Muscle of arm (tissue), 14 donors: Measurements from ENCODE around the gene MYOD1. TPM values are rescaled to one million over a fixed set of nuclear protein-coding genes. Genes with fewer than 3 reads are reported as not detected.

ENCODE experiments used
- DNase-seq: peaks from one replicate; pipeline ENCODE4 v3.0.0-alpha.2; 2013
- long read RNA-seq, 11 donors: transcript quantifications; one replicate each; lab custom pipeline, GENCODE V29; 2026
- polyA plus RNA-seq, 12 donors: library from polyadenylated mRNA; unstranded; fragments of 120-200 nt; gene quantifications; one replicate each; pipeline ENCODE4 v1.2.1, GENCODE V29; 2013; ENCODE audit not compliant: insufficient read length in 12 of 12

Gene MYOD1
- 100 to 1,000 TPM in 2 of 12 donors, 10 to 100 TPM in 10; 20.0 to 249 (median 46.7) TPM for polyA plus RNA-seq
- long read RNA-seq, donor 1 = 0 reads
- long read RNA-seq, donor 2, transcript MYOD1-201 (3 exons, 1,801 nt) = major isoform, 41 of 41 reads
- long read RNA-seq, donor 2, partial matches to known transcripts = 0 of 41 reads
- long read RNA-seq, donor 2, other reads (novel, unspliced or antisense) = 0 of 41 reads
- long read RNA-seq, donor 3, transcript MYOD1-201 (3 exons, 1,801 nt) = major isoform, 21 of 21 reads
- long read RNA-seq, donor 3, partial matches to known transcripts = 0 of 21 reads
- long read RNA-seq, donor 3, other reads (novel, unspliced or antisense) = 0 of 21 reads
- long read RNA-seq, donor 4, transcript MYOD1-201 (3 exons, 1,801 nt) = major isoform, 12 of 12 reads
- long read RNA-seq, donor 4, partial matches to known transcripts = 0 of 12 reads
- long read RNA-seq, donor 4, other reads (novel, unspliced or antisense) = 0 of 12 reads
- long read RNA-seq, donor 5 = 0 reads
- long read RNA-seq, donor 6, partial matches to known transcripts = 7 of 9 reads
- long read RNA-seq, donor 6, other reads (novel, unspliced or antisense) = 0 of 9 reads
- long read RNA-seq, donor 7, transcript MYOD1-201 (3 exons, 1,801 nt) = major isoform, 14 of 14 reads
- long read RNA-seq, donor 7, partial matches to known transcripts = 0 of 14 reads
- long read RNA-seq, donor 7, other reads (novel, unspliced or antisense) = 0 of 14 reads
- long read RNA-seq, donor 8, transcript MYOD1-201 (3 exons, 1,801 nt) = major isoform, 43 of 43 reads
- long read RNA-seq, donor 8, partial matches to known transcripts = 0 of 43 reads
- long read RNA-seq, donor 8, other reads (novel, unspliced or antisense) = 0 of 43 reads
- long read RNA-seq, donor 9, transcript MYOD1-201 (3 exons, 1,801 nt) = major isoform, 13 of 18 reads
- long read RNA-seq, donor 9, partial matches to known transcripts = 5 of 18 reads
- long read RNA-seq, donor 9, other reads (novel, unspliced or antisense) = 0 of 18 reads
- long read RNA-seq, donor 10, transcript MYOD1-201 (3 exons, 1,801 nt) = major isoform, 42 of 42 reads
- long read RNA-seq, donor 10, partial matches to known transcripts = 0 of 42 reads
- long read RNA-seq, donor 10, other reads (novel, unspliced or antisense) = 0 of 42 reads
- long read RNA-seq, donor 11, transcript MYOD1-201 (3 exons, 1,801 nt) = major isoform, 25 of 42 reads
- long read RNA-seq, donor 11, partial matches to known transcripts = 17 of 42 reads
- long read RNA-seq, donor 11, other reads (novel, unspliced or antisense) = 0 of 42 reads

DNA sequence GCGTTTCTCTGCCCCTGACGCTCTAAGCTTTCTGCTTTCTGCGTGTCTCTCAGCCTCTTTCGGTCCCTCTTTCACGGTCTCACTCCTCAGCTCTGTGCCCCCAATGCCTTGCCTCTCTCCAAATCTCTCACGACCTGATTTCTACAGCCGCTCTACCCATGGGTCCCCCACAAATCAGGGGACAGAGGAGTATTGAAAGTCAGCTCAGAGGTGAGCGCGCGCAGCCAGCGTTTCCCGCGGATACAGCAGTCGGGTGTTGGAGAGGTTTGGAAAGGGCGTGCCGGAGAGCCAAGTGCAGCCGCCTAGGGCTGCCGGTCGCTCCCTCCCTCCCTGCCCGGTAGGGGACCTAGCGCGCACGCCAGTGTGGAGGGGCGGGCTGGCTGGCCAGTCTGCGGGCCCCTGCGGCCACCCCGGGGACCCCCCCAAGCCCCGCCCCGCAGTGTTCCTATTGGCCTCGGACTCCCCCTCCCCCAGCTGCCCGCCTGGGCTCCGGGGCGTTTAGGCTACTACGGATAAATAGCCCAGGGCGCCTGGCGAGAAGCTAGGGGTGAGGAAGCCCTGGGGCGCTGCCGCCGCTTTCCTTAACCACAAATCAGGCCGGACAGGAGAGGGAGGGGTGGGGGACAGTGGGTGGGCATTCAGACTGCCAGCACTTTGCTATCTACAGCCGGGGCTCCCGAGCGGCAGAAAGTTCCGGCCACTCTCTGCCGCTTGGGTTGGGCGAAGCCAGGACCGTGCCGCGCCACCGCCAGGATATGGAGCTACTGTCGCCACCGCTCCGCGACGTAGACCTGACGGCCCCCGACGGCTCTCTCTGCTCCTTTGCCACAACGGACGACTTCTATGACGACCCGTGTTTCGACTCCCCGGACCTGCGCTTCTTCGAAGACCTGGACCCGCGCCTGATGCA is at the start of gene MYOD1:
Gene MYOD1 (plus strand): TSS at position 544 of the 910 bp plus-strand sequence. CDS start 212 bp downstream, at position 756.
- DNase-seq = no peak

DNA sequence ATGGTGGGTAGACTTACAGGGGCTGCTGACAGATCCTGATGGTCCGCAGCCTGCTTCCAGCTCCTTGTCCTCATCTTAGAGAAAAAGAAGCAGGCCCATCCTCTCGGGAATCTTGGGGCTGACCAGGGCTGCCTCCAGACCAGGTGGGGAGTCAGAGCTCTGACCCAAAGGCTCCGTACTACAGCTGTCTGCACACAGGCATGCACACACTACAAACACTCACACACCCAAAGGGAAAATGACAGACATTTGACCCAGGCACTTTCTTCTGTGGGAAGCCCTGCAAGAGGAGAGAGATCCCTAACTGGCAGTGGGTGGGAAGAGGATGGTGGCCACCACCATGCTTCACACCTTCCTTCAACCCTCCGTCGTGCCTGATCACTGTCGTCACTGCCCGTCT is 46.9 kb upstream of the MYOD1 start:
- no peak for DNase-seq

DNA sequence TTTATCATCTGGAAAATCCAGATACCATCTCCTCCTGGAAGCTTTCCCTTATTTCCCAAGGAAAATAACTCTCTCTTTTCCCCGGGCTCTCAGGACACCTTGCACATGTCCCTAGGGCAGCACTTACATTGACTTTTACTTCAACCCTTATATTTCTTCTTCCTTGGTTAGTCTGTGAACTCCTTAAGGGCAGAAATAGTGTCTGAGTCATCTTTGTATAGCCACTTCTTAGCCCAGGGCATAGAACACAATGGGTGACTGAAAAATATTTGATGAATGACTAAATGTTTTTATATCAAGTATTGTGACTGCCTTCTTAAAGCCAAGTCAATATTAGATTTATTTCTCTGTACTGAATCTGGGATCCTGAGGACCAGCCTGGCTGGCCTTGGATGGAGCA is 45.4 kb upstream of the MYOD1 start:
- no peak for DNase-seq

GRCh38 chr11:17682848-17683247 is 36.5 kb upstream of the MYOD1 start:
- DNase-seq = no peak

GRCh38 chr11:17683377-17684161 is 35.8 kb upstream of the MYOD1 start:
- no peak for DNase-seq

- no peak for DNase-seq
These were observed 34.8 kb upstream of the MYOD1 start for GRCh38 chr11:17684550-17684949.

DNA sequence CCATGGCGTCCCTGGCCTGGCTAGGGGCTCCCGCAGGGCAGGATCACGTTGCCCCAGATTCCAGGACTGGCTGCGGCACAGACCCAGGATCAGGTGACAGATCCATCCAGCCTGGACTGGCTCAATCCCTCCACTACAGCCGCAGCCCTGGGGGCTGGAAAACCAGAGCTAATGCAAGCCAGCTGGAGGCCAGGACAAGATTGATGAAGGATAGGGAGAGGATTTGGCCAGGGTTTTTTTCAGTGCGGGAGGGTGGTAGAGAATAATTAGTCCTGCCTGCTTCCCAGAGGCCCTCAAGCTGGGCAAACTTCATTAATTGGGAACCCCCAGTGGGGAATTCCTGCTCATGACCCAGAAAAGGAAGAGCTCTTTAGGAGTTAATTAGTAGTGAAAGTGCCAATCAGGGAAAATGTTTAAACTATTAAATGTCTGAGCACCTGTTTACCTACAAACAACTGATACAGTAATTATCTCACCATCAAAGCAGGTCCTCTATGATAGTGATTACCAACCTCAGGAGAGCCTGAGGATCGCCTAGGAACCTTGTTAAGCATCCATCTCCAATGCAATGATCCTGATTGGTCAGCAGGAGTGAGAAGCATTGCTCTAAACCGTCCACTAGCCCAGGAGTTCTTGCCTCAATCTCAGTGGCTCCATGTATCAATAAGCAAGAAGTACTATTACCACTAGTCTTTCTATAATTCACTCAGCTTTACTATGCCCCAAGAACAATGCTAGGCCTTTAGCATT is 33.0 kb upstream of the MYOD1 start:
- no peak for DNase-seq

GRCh38 chr11:17687946-17688670 is 31.3 kb upstream of the MYOD1 start:
- DNase-seq = peak; percentile 46

DNA sequence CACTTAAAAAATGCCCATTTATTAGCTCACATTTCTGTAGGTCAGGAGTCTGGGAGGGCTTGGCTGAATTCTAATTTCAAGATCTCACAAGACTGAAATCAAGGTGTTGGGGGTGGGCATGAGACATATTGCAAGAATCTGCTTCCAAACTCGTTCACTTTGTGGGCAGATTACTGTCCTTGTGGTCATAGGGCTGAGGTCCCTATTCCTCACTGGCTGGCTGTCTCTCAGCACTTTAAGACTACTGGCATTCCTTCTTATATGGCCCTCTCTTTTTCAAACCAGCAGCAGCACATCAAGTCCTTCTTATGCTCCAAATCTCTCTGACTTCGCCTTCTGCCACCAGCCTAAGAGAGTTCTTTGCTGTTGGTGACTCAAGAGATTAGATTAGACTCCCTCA is 27.8 kb upstream of the MYOD1 start:
- DNase-seq = no peak

- no peak for DNase-seq
These were observed 27.4 kb upstream of the MYOD1 start for GRCh38 chr11:17691976-17692375.

GRCh38 chr11:17692931-17693330 is 26.4 kb upstream of the MYOD1 start:
- no peak for DNase-seq

GRCh38 chr11:17693531-17693930 is 25.8 kb upstream of the MYOD1 start:
- DNase-seq = no peak

GRCh38 chr11:17694494-17695110 is 24.8 kb upstream of the MYOD1 start:
- no peak for DNase-seq

DNA sequence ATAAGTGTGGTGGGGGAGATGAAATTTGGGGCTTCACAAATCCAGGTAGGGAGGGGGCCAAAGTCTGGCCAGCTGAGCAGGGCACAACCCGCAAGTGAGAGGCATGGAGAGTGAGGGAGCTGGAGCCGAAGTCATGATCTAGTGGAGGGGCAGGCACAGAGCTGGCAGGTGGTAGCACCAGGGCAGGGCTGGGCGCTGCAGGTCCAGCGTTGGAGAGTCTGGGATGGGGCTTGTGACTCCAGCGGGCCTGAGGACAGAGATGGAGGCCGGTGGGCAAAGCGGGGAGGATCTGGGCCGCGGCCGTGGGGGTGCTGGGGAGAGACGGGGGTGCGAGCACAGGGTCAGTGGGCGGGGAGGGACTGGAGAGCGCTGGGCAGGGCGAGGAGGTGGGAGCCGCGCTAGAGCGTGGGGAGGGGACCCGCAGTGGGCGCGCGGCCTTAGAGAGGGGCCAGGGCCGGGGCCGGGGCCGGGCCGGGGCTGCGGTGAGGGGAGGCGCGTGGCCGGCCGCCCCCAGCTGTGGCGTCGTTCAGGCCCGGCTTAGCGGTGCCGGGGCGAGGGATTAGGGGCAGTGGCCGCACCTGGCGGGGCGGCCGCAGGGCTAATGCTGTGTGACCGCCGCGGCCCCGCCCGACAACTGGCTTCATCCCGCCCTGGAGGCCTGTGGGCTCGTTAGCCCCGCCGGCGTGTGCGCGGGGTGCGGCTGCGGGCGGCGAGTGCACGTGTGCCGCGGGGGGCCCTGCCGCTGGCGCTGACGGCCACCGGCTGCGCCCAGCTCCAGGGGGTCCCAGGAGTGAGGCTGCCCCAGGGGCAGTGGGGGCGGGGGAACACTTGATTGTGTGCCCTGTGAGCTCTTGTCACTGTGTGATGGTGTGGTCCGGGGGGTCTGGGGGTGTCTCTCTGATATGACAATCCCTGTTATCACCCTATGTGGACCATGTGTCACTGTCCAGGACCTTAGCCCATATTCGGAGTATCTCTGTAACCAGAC is 23.6 kb upstream of the MYOD1 start:
- DNase-seq = no peak

GRCh38 chr11:17696741-17697140 is 22.6 kb upstream of the MYOD1 start:
- no peak for DNase-seq

GRCh38 chr11:17697175-17697949 is 22.0 kb upstream of the MYOD1 start:
- no peak for DNase-seq
